GM23338 (cell line): ENCODE measurements around the gene IDUA. TPM values are rescaled to one million over a fixed set of nuclear protein-coding genes. Genes with fewer than 3 reads are reported as not detected.

Experiments used
- ATAC-seq: fragments of 200-7000 bp; cut with Tn5 transposase; 3 replicates; pipeline ENCODE4 v1.9.1; 2020
- DNase-seq: peaks from one replicate; pipeline ENCODE4 v3.0.0-alpha.2; 2015; ENCODE audit warnings: low spot score
- H2AFZ ChIP-seq: fragments of 200-600 bp; sonication (generic); 2 replicates; pipeline ENCODE4 v1.8.0; 2016; ENCODE audit warnings: antibody characterized with exemption, mild to moderate bottlenecking, moderate library complexity
- H3F3A ChIP-seq: fragments of 200-600 bp; sonication (generic); replicated peaks from 2 replicates; pipeline ENCODE4 v1.8.0; 2017; ENCODE audit warnings: antibody characterized with exemption, mixed run types, low read depth
- H3K27ac ChIP-seq: fragments of 200-600 bp; sonication (generic); 2 replicates; pipeline ENCODE4 v1.6.1; 2016; ENCODE audit warnings: low read depth
- H3K27me3 ChIP-seq: fragments of 200-600 bp; sonication (generic); 2 replicates; pipeline ENCODE4 v1.8.0; 2016; ENCODE audit warnings: mild to moderate bottlenecking, mixed run types, moderate library complexity; ENCODE audit not compliant: insufficient read depth
- H3K36me3 ChIP-seq: fragments of 200-600 bp; sonication (generic); 2 replicates; pipeline ENCODE4 v1.8.0; 2016; ENCODE audit warnings: mild to moderate bottlenecking; ENCODE audit not compliant: insufficient read depth
- H3K4me1 ChIP-seq: fragments of 200-600 bp; sonication (generic); 2 replicates; pipeline ENCODE4 v1.8.0; 2016; ENCODE audit warnings: mild to moderate bottlenecking, moderate library complexity; ENCODE audit not compliant: insufficient read depth
- H3K4me2 ChIP-seq: fragments of 200-600 bp; sonication (generic); 2 replicates; pipeline ENCODE4 v1.7.1; 2017; ENCODE audit warnings: mixed run types
- H3K4me3 ChIP-seq: fragments of 200-600 bp; sonication (generic); 2 replicates; pipeline ENCODE4 v1.6.1; 2016; ENCODE audit warnings: mixed run types
- H3K79me2 ChIP-seq: fragments of 200-600 bp; sonication (generic); replicated peaks from 2 replicates; pipeline ENCODE4 v1.8.0; 2017; ENCODE audit warnings: mild to moderate bottlenecking; ENCODE audit not compliant: insufficient read depth
- H3K9me2 ChIP-seq: fragments of 200-600 bp; sonication (generic); 2 replicates; pipeline ENCODE4 v1.8.0; 2017; ENCODE audit not compliant: insufficient read depth
- H4K20me1 ChIP-seq: fragments of 200-600 bp; sonication (generic); replicated peaks from 2 replicates; pipeline ENCODE4 v1.8.0; 2017; ENCODE audit warnings: mild to moderate bottlenecking; ENCODE audit not compliant: insufficient read depth
- H3K27ac Mint-ChIP-seq: 2 replicates; pipeline ENCODE4 v1.8.0; 2020; ENCODE audit warnings: inconsistent platforms, mild to moderate bottlenecking, moderate library complexity, mixed read lengths
- H3K27me3 Mint-ChIP-seq: 3 replicates; pipeline ENCODE4 v1.8.0; 2022; ENCODE audit warnings: low read depth, mild to moderate bottlenecking, moderate library complexity, mixed read lengths, inconsistent platforms; ENCODE audit not compliant: insufficient read depth, poor library complexity
- H3K36me3 Mint-ChIP-seq: 3 replicates; pipeline ENCODE4 v1.8.0; 2021; ENCODE audit warnings: low read depth, mild to moderate bottlenecking, inconsistent platforms, moderate library complexity, mixed read lengths
- H3K4me1 Mint-ChIP-seq: 3 replicates; pipeline ENCODE4 v1.8.0; 2020; ENCODE audit warnings: mild to moderate bottlenecking, inconsistent platforms, mixed read lengths
- H3K4me3 Mint-ChIP-seq: 3 replicates; pipeline ENCODE4 v1.8.0; 2021; ENCODE audit warnings: moderate library complexity, mild to moderate bottlenecking, inconsistent platforms, mixed read lengths
- H3K9me3 Mint-ChIP-seq: 3 replicates; pipeline ENCODE4 v1.8.0; 2020; ENCODE audit warnings: moderate library complexity, mild to moderate bottlenecking, inconsistent platforms, mixed read lengths
- EZH2 ChIP-seq: fragments of 200-600 bp; sonication (generic); IDR thresholded peaks from one replicate; pipeline ENCODE4 v1.8.0; 2017; ENCODE audit warnings: antibody characterized with exemption, mild to moderate bottlenecking, low read depth; ENCODE audit not compliant: unreplicated experiment
- NANOG ChIP-seq: IDR thresholded peaks from 2 replicates; pipeline ENCODE4 v1.6.1; 2016; ENCODE audit warnings: antibody characterized with exemption, borderline replicate concordance
- POLR2AphosphoS5 ChIP-seq: IDR thresholded peaks from 2 replicates; pipeline ENCODE4 v1.6.1; 2016; ENCODE audit warnings: antibody characterized with exemption, low read depth
- STAT1 ChIP-seq: IDR thresholded peaks from one replicate; pipeline ENCODE4 v1.6.1; 2016; ENCODE audit warnings: antibody characterized with exemption; ENCODE audit not compliant: unreplicated experiment
- ZNF331 ChIP-seq: fragments of 250-450 bp; sonication (Bioruptor Pico); IDR thresholded peaks from 2 replicates; pipeline ENCODE4 v1.5.0; 2020; ENCODE audit warnings: low read depth, mild to moderate bottlenecking, moderate library complexity
- polyA plus RNA-seq: library from polyadenylated mRNA; unstranded; fragments of >200 nt; fragmentation: Nextera tagmentation; extraction: Ambion mirVana; gene quantifications from 2 replicates; pipeline ENCODE4 v1.2.1, GENCODE V29; 2016
- total RNA-seq: library from RNA; depleted of rRNA; stranded (reverse); fragments of >200 nt; shearing (Covaris generic); gene quantifications from 2 replicates; pipeline ENCODE4 v1.2.3, GENCODE V29; 2014
- TF ChIP-seq, protein P1 (sequence below): IDR thresholded peaks from 2 replicates; pipeline ENCODE4 v1.6.1; 2016; ENCODE audit warnings: antibody characterized with exemption
- TF ChIP-seq, protein P2 (sequence below): fragments of 250-450 bp; sonication (Bioruptor Pico); IDR thresholded peaks from 2 replicates; pipeline ENCODE4 v1.5.0; 2020; ENCODE audit warnings: mild to moderate bottlenecking, moderate library complexity
- TF ChIP-seq, protein P3 (sequence below), 2 experiments: fragments of 200-600 bp in 1 of 2; sonication (generic) in 1 of 2; conservative IDR thresholded peaks; 2 replicates each; pipeline versions ENCODE4 v1.5.1 to v1.6.1; 2016 to 2017; ENCODE audit warnings: antibody characterized with exemption in 2 of 2, low read depth in 2 of 2, mild to moderate bottlenecking in 2 of 2, moderate library complexity in 1 of 2

Gene IDUA
- total and polyA plus RNA-seq, 2 experiments from 2014 or later: 1.3 to 6.1 TPM

DNA sequence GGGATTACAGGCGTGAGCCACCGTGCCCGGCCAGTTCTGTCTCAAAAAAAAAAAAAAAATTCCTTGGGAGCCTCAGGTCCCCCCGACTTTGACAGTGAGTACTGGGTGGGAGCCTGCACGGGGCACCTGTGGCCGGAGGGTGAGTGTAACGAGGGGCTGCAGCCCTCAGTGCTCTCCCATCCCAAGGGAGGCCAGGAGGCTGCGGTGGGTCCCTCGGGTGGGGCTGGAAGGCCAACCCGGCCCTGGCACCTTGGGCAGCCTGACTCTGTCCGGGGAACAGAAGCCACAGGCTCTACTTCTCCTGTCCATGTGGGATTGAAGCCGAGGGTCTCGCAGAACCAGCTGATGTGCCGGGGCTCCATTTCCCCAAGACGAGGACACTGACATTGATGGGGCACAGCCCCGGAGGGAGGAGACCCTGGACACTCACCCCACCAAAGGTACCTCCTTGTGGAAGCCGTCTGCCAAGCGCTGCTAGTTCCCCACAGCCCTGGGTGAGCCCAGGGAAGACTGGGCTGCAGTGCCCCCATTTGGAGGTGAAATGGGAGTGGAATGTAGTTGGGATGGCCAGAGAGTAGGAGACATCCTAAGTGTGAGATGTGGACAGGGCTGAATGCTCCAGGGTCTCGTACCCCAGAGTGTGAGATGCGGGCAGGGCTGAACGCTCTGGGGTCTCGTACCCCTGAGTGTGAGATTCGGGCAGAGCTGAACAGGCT is 8.6 kb downstream of the IDUA start (continued):
- TF ChIP-seq, protein P1, sequence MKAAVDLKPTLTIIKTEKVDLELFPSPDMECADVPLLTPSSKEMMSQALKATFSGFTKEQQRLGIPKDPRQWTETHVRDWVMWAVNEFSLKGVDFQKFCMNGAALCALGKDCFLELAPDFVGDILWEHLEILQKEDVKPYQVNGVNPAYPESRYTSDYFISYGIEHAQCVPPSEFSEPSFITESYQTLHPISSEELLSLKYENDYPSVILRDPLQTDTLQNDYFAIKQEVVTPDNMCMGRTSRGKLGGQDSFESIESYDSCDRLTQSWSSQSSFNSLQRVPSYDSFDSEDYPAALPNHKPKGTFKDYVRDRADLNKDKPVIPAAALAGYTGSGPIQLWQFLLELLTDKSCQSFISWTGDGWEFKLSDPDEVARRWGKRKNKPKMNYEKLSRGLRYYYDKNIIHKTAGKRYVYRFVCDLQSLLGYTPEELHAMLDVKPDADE: no peak

DNA sequence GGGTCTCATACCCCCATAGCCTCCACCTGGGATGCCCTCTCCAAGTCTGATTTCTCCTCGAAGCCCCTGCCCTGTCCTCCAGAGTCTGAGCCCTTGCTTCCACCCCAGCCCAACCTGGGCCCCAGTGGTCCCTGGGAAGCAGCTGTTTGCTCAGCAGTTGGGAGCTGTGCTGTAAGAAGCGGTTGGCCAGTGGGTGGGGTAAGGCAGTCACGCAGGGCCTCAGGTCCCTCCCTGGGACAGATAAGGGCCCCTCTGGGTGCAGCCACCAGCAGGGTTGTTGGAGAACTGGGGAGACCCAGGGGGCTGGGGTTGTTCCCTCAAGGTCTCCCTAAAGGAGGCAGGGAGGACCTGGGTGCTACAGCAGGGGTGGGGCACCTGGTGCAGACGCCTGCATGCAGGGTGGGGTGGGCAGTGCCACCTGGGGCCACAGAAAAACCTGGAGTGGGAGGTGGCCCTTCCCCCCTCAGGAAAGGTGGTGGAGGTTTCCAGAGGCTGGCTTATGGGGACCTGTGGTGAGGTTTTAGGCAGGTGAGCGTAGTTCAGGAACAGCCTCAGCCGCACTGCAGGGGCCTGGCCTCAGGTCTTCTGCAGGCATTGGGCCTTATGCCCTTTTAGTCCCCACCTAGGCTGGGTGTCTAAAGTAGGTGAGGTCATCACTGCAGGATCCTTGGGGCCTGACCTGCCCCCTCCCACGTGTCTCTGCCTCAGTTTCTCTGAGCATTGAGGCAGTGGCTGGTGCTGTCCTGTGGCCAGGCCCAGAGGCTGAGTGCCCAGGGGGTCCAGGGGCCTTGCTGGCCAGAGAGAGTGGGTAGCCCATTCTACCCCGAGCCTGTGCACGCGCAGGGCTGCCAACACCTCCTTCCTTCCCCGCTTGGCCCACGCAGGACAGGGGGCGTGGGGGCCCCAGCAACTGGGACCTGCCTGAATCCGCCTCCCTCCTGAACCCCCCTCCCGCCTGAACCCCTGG is 9.5 kb downstream of the IDUA start:
- no peaks in the 10 kb centered on the region for H3K36me3 Mint-ChIP-seq
- Histone ChIP-seq H3K9me2 (no peaks in the 10 kb centered on the region), H2AFZ (no peak overlapping the region), H3K4me3 (peak overlapping the region; percentile 57; the same call in 1 of the 2 replicates), H3K79me2 (no peaks in the 10 kb centered on the region), H3K4me2 (peak overlapping the region; percentile 80; the same call in 1 of the 2 replicates), H4K20me1 (no peaks in the 10 kb centered on the region; the same call in 1 of the 2 replicates), H3F3A (no peaks in the 10 kb centered on the region), H3K36me3 (no peaks in the 10 kb centered on the region), H3K27ac (no peak overlapping the region), H3K27me3 (peaks cover 55% of the 10 kb centered on the region), H3K4me1 (no peaks in the 10 kb centered on the region; the same call in 1 of the 2 replicates)
- H3K9me3 Mint-ChIP-seq: no peaks in the 10 kb centered on the region
- peak overlapping the region; percentile 63; the same call in 2 of the 3 replicates for H3K4me3 Mint-ChIP-seq
- DNase-seq: no peak
- peaks cover 4% of the 10 kb centered on the region; the same call in 2 of the 3 replicates for H3K4me1 Mint-ChIP-seq
- no peak for ATAC-seq
- no peak overlapping the region for H3K27ac Mint-ChIP-seq
- peaks cover 49% of the 10 kb centered on the region for H3K27me3 Mint-ChIP-seq
- no peak for TF ChIP-seq STAT1
- TF ChIP-seq, protein P2, sequence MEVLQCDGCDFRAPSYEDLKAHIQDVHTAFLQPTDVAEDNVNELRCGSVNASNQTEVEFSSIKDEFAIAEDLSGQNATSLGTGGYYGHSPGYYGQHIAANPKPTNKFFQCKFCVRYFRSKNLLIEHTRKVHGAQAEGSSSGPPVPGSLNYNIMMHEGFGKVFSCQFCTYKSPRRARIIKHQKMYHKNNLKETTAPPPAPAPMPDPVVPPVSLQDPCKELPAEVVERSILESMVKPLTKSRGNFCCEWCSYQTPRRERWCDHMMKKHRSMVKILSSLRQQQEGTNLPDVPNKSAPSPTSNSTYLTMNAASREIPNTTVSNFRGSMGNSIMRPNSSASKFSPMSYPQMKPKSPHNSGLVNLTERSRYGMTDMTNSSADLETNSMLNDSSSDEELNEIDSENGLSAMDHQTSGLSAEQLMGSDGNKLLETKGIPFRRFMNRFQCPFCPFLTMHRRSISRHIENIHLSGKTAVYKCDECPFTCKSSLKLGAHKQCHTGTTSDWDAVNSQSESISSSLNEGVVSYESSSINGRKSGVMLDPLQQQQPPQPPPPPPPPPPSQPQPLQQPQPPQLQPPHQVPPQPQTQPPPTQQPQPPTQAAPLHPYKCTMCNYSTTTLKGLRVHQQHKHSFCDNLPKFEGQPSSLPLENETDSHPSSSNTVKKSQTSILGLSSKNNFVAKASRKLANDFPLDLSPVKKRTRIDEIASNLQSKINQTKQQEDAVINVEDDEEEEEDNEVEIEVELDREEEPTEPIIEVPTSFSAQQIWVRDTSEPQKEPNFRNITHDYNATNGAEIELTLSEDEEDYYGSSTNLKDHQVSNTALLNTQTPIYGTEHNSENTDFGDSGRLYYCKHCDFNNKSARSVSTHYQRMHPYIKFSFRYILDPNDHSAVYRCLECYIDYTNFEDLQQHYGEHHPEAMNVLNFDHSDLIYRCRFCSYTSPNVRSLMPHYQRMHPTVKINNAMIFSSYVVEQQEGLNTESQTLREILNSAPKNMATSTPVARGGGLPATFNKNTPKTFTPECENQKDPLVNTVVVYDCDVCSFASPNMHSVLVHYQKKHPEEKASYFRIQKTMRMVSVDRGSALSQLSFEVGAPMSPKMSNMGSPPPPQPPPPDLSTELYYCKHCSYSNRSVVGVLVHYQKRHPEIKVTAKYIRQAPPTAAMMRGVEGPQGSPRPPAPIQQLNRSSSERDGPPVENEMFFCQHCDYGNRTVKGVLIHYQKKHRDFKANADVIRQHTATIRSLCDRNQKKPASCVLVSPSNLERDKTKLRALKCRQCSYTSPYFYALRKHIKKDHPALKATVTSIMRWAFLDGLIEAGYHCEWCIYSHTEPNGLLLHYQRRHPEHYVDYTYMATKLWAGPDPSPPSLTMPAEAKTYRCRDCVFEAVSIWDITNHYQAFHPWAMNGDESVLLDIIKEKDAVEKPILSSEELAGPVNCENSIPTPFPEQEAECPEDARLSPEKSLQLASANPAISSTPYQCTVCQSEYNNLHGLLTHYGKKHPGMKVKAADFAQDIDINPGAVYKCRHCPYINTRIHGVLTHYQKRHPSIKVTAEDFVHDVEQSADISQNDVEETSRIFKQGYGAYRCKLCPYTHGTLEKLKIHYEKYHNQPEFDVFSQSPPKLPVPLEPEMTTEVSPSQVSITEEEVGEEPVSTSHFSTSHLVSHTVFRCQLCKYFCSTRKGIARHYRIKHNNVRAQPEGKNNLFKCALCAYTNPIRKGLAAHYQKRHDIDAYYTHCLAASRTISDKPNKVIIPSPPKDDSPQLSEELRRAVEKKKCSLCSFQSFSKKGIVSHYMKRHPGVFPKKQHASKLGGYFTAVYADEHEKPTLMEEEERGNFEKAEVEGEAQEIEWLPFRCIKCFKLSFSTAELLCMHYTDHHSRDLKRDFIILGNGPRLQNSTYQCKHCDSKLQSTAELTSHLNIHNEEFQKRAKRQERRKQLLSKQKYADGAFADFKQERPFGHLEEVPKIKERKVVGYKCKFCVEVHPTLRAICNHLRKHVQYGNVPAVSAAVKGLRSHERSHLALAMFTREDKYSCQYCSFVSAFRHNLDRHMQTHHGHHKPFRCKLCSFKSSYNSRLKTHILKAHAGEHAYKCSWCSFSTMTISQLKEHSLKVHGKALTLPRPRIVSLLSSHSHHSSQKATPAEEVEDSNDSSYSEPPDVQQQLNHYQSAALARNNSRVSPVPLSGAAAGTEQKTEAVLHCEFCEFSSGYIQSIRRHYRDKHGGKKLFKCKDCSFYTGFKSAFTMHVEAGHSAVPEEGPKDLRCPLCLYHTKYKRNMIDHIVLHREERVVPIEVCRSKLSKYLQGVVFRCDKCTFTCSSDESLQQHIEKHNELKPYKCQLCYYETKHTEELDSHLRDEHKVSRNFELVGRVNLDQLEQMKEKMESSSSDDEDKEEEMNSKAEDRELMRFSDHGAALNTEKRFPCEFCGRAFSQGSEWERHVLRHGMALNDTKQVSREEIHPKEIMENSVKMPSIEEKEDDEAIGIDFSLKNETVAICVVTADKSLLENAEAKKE (CRISPR knock-in tag): no peak
- no peak for TF ChIP-seq POLR2AphosphoS5
- TF ChIP-seq, protein P1: no peak
- TF ChIP-seq EZH2: no peak
- TF ChIP-seq NANOG: no peak
- no peak for TF ChIP-seq ZNF331 (CRISPR knock-in tag)
- TF ChIP-seq, protein P3, sequence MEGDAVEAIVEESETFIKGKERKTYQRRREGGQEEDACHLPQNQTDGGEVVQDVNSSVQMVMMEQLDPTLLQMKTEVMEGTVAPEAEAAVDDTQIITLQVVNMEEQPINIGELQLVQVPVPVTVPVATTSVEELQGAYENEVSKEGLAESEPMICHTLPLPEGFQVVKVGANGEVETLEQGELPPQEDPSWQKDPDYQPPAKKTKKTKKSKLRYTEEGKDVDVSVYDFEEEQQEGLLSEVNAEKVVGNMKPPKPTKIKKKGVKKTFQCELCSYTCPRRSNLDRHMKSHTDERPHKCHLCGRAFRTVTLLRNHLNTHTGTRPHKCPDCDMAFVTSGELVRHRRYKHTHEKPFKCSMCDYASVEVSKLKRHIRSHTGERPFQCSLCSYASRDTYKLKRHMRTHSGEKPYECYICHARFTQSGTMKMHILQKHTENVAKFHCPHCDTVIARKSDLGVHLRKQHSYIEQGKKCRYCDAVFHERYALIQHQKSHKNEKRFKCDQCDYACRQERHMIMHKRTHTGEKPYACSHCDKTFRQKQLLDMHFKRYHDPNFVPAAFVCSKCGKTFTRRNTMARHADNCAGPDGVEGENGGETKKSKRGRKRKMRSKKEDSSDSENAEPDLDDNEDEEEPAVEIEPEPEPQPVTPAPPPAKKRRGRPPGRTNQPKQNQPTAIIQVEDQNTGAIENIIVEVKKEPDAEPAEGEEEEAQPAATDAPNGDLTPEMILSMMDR (conservative IDR thresholded peaks at IDR 0.05; ENCODE audit: low read depth in 2 of 2): no peak
